WTC11 (cell line): ENCODE measurements around the gene ATF5. TPM values are rescaled to one million over a fixed set of nuclear protein-coding genes. Genes with fewer than 3 reads are reported as not detected.

Experiments used
- CBFB ChIP-seq: sonication (generic); formaldehyde crosslinking; IDR thresholded peaks from 2 replicates; pipeline ENCODE4 v1.8.1; 2022; ENCODE audit warnings: mild to moderate bottlenecking, low read depth, missing genetic modification reagents
- E2F4 ChIP-seq: sonication (generic); formaldehyde crosslinking; IDR thresholded peaks from 2 replicates; pipeline ENCODE4 v1.8.1; 2022; ENCODE audit warnings: low read depth, mild to moderate bottlenecking, moderate library complexity, missing genetic modification reagents, borderline replicate concordance
- EMX1 ChIP-seq: fragments of 250-450 bp; sonication (Bioruptor Pico); IDR thresholded peaks from 2 replicates; pipeline ENCODE4 v1.8.0; 2021; ENCODE audit warnings: mild to moderate bottlenecking
- ETV6 ChIP-seq: sonication (generic); formaldehyde crosslinking; IDR thresholded peaks from 2 replicates; pipeline ENCODE4 v1.8.1; 2022; ENCODE audit warnings: mild to moderate bottlenecking, missing genetic modification reagents
- FOXK1 ChIP-seq: sonication (generic); formaldehyde crosslinking; IDR thresholded peaks from 2 replicates; pipeline ENCODE4 v1.8.0; 2022; ENCODE audit warnings: mild to moderate bottlenecking, moderate library complexity, missing genetic modification reagents
- FOXP1 ChIP-seq: sonication (generic); formaldehyde crosslinking; IDR thresholded peaks from 2 replicates; pipeline ENCODE4 v1.8.0; 2022; ENCODE audit warnings: missing genetic modification reagents, mild to moderate bottlenecking, moderate library complexity, borderline replicate concordance
- FOXP4 ChIP-seq: sonication (generic); formaldehyde crosslinking; IDR thresholded peaks from 2 replicates; pipeline ENCODE4 v1.8.0; 2022; ENCODE audit warnings: mild to moderate bottlenecking, missing genetic modification reagents
- GABPB1 ChIP-seq: sonication (generic); formaldehyde crosslinking; IDR thresholded peaks from 2 replicates; pipeline ENCODE4 v1.8.1; 2023; ENCODE audit warnings: mild to moderate bottlenecking, missing genetic modification reagents
- MYBL2 ChIP-seq: sonication (generic); formaldehyde crosslinking; IDR thresholded peaks from 2 replicates; pipeline ENCODE4 v1.8.1; 2023; ENCODE audit warnings: mild to moderate bottlenecking, moderate library complexity, missing genetic modification reagents
- NFYB ChIP-seq: sonication (generic); formaldehyde crosslinking; conservative IDR thresholded peaks from 2 replicates; pipeline ENCODE4 v1.8.0; 2022; ENCODE audit warnings: low read depth, missing genetic modification reagents
- NR1H2 ChIP-seq: sonication (generic); formaldehyde crosslinking; IDR thresholded peaks from 2 replicates; pipeline ENCODE4 v1.9.0; 2021; ENCODE audit warnings: mild to moderate bottlenecking, moderate library complexity, missing genetic modification reagents
- PREB ChIP-seq: sonication (generic); formaldehyde crosslinking; IDR thresholded peaks from 2 replicates; pipeline ENCODE4 v1.8.1; 2022; ENCODE audit warnings: mild to moderate bottlenecking, missing genetic modification reagents, moderate library complexity, borderline replicate concordance
- SMAD3 ChIP-seq: sonication (generic); formaldehyde crosslinking; IDR thresholded peaks from 2 replicates; pipeline ENCODE4 v1.8.0; 2022; ENCODE audit warnings: missing genetic modification reagents, mild to moderate bottlenecking, borderline replicate concordance
- SMAD4 ChIP-seq: sonication (generic); formaldehyde crosslinking; IDR thresholded peaks from 2 replicates; pipeline ENCODE4 v1.8.0; 2022; ENCODE audit warnings: mild to moderate bottlenecking, missing genetic modification reagents
- SOX15 ChIP-seq: fragments of 250-450 bp; sonication (Bioruptor Pico); IDR thresholded peaks from 2 replicates; pipeline ENCODE4 v1.9.0; 2021; ENCODE audit warnings: mild to moderate bottlenecking
- SP1 ChIP-seq: sonication (generic); formaldehyde crosslinking; conservative IDR thresholded peaks from 2 replicates; pipeline ENCODE4 v1.8.1; 2022; ENCODE audit warnings: missing genetic modification reagents
- TP53 ChIP-seq: sonication (generic); formaldehyde crosslinking; IDR thresholded peaks from 2 replicates; pipeline ENCODE4 v1.8.1; 2023; ENCODE audit warnings: mild to moderate bottlenecking, missing genetic modification reagents
- ZBTB21 ChIP-seq: sonication (generic); formaldehyde crosslinking; IDR thresholded peaks from 2 replicates; pipeline ENCODE4 v1.8.1; 2023; ENCODE audit warnings: mild to moderate bottlenecking, missing genetic modification reagents, borderline replicate concordance
- ZNF138 ChIP-seq: sonication (generic); formaldehyde crosslinking; conservative IDR thresholded peaks from 2 replicates; pipeline ENCODE4 v1.8.1; 2022; ENCODE audit warnings: mild to moderate bottlenecking, moderate library complexity, missing genetic modification reagents
- ZNF263 ChIP-seq: sonication (generic); formaldehyde crosslinking; IDR thresholded peaks from 2 replicates; pipeline ENCODE4 v1.8.1; 2022; ENCODE audit warnings: low read depth, mild to moderate bottlenecking, moderate library complexity, missing genetic modification reagents
- ZNF396 ChIP-seq: fragments of 250-450 bp; sonication (Bioruptor Pico); IDR thresholded peaks from 2 replicates; pipeline ENCODE4 v1.8.0; 2021; ENCODE audit warnings: mild to moderate bottlenecking, moderate library complexity, borderline replicate concordance
- ZNF423 ChIP-seq: fragments of 250-450 bp; sonication (Bioruptor Pico); IDR thresholded peaks from 2 replicates; pipeline ENCODE4 v2.1.2; 2022; ENCODE audit warnings: mild to moderate bottlenecking, moderate library complexity
- total RNA-seq: library from RNA; stranded (reverse); gene quantifications from 3 replicates; pipeline ENCODE4 v1.2.3, GENCODE V29; 2021
- TF ChIP-seq, protein P1 (sequence below): fragments of 250-450 bp; sonication (Bioruptor Pico); IDR thresholded peaks from 2 replicates; pipeline ENCODE4 v1.8.0; 2021; ENCODE audit warnings: mild to moderate bottlenecking
- TF ChIP-seq, protein P2 (sequence below): fragments of 250-450 bp; sonication (Bioruptor Pico); IDR thresholded peaks from 2 replicates; pipeline ENCODE4 v2.1.2; 2022; ENCODE audit warnings: mild to moderate bottlenecking, moderate library complexity
- TF ChIP-seq, protein P3 (sequence below): sonication (generic); formaldehyde crosslinking; IDR thresholded peaks from 2 replicates; pipeline ENCODE4 v1.8.0; 2022; ENCODE audit warnings: mild to moderate bottlenecking, missing genetic modification reagents
- TF ChIP-seq, protein P4 (sequence below): sonication (generic); formaldehyde crosslinking; IDR thresholded peaks from 2 replicates; pipeline ENCODE4 v1.8.1; 2022; ENCODE audit warnings: low read depth, missing genetic modification reagents, borderline replicate concordance
- TF ChIP-seq, protein P5 (sequence below): fragments of 250-450 bp; sonication (Bioruptor Pico); conservative IDR thresholded peaks from 2 replicates; pipeline ENCODE4 v1.9.0; 2021; ENCODE audit warnings: mild to moderate bottlenecking

The ATF5 gene
- total RNA-seq, 1 experiment from 2014 or later = 10.8 TPM

GRCh38 chr19:49889687-49890348 is 39.2 kb upstream of the ATF5 start (continued):
- TF ChIP-seq, protein P1, sequence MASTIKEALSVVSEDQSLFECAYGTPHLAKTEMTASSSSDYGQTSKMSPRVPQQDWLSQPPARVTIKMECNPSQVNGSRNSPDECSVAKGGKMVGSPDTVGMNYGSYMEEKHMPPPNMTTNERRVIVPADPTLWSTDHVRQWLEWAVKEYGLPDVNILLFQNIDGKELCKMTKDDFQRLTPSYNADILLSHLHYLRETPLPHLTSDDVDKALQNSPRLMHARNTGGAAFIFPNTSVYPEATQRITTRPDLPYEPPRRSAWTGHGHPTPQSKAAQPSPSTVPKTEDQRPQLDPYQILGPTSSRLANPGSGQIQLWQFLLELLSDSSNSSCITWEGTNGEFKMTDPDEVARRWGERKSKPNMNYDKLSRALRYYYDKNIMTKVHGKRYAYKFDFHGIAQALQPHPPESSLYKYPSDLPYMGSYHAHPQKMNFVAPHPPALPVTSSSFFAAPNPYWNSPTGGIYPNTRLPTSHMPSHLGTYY (CRISPR knock-in tag) = no peak
- TF ChIP-seq CBFB (CRISPR knock-in tag) (peak; percentile 96; the same call in 1 of the 2 replicates), FOXP4 (peak; percentile 100), ZNF423 (CRISPR knock-in tag) (no peak), ZNF138 (CRISPR knock-in tag) (peak; percentile 100), SOX15 (CRISPR knock-in tag) (no peak), E2F4 (CRISPR knock-in tag) (peak; percentile 97), FOXK1 (CRISPR knock-in tag) (peak; percentile 99), MYBL2 (CRISPR knock-in tag) (peak; percentile 99), FOXP1 (peak; percentile 100), PREB (CRISPR knock-in tag) (peak; percentile 97; the same call in 1 of the 2 replicates), EMX1 (CRISPR knock-in tag) (no peak), SMAD3 (CRISPR knock-in tag) (peak; percentile 100), ZNF396 (no peak), SP1 (peak; percentile 98), SMAD4 (peak; percentile 99), ZBTB21 (CRISPR knock-in tag) (peak; percentile 98), TP53 (CRISPR knock-in tag) (peak; percentile 99), ETV6 (CRISPR knock-in tag) (peak; percentile 100), GABPB1 (CRISPR knock-in tag) (no peak), NR1H2 (peak; percentile 95), ZNF263 (CRISPR knock-in tag) (peak; percentile 90), NFYB (CRISPR knock-in tag) (peak; percentile 64)
- TF ChIP-seq, protein P2, sequence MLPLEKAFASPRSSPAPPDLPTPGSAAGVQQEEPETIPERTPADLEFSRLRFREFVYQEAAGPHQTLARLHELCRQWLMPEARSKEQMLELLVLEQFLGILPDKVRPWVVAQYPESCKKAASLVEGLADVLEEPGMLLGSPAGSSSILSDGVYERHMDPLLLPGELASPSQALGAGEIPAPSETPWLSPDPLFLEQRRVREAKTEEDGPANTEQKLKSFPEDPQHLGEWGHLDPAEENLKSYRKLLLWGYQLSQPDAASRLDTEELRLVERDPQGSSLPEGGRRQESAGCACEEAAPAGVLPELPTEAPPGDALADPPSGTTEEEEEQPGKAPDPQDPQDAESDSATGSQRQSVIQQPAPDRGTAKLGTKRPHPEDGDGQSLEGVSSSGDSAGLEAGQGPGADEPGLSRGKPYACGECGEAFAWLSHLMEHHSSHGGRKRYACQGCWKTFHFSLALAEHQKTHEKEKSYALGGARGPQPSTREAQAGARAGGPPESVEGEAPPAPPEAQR = 0 out of 2 replicates have a peak, but pooled peaks have one; percentile 5
- TF ChIP-seq, protein P3, sequence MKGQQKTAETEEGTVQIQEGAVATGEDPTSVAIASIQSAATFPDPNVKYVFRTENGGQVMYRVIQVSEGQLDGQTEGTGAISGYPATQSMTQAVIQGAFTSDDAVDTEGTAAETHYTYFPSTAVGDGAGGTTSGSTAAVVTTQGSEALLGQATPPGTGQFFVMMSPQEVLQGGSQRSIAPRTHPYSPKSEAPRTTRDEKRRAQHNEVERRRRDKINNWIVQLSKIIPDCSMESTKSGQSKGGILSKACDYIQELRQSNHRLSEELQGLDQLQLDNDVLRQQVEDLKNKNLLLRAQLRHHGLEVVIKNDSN = peak; percentile 95
- TF ChIP-seq, protein P4, sequence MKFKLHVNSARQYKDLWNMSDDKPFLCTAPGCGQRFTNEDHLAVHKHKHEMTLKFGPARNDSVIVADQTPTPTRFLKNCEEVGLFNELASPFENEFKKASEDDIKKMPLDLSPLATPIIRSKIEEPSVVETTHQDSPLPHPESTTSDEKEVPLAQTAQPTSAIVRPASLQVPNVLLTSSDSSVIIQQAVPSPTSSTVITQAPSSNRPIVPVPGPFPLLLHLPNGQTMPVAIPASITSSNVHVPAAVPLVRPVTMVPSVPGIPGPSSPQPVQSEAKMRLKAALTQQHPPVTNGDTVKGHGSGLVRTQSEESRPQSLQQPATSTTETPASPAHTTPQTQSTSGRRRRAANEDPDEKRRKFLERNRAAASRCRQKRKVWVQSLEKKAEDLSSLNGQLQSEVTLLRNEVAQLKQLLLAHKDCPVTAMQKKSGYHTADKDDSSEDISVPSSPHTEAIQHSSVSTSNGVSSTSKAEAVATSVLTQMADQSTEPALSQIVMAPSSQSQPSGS (CRISPR knock-in tag) = peak; percentile 97
- TF ChIP-seq, protein P5, sequence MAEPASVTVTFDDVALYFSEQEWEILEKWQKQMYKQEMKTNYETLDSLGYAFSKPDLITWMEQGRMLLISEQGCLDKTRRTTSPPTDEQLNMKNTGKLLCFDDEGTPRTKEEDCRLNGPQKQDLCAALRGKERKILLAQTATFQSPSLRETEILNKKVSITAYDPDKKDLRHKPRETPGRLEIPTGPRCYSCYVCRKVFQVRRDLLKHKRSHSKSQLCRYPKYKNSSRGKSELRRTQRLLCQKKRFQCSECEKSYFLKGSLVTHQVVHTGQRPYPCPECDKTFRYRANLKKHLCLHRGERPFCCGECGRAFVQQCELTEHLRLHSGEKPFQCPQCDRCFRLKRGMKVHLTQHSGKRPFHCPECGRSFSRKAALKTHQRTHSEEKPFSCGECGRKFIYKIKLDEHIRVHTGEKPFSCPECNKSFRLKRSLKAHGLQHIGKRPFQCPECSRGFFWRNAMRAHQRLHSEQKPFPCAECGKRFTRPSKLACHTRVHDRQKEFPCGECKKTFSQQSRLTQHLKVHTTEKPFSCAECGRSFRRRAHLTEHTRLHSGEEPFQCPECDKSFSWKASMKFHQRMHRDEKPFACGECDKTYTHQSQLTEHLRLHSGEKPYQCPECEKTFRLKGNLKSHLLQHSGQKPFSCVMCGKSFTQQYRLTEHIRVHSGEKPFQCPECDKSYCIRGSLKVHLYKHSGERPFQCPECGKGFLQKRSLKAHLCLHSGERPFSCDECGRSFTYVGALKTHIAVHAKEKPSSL = no peak
